IMR-90 (cell line): ENCODE measurements around the gene RNF217. TPM values are rescaled to one million over a fixed set of nuclear protein-coding genes. Genes with fewer than 3 reads are reported as not detected.

Experiments
- ATAC-seq: fragments of 200-7000 bp; cut with Tn5 transposase; 2 replicates; pipeline ENCODE4 v1.9.1; 2020; ENCODE audit warnings: low read depth, mild to moderate bottlenecking, moderate library complexity
- BruUV-seq: library from RNA; stranded (reverse); fragments of 400-500 nt; replicated peaks from 2 replicates; lab custom pipeline; 2021; lab: Mats Ljungman, UMichigan
- CTCF ChIA-PET: fragments of 300-600 bp; formaldehyde crosslinking; extraction: SDS; loops from one replicate; lab custom pipeline; 2021; ENCODE audit warnings: antibody characterized with exemption; lab: Yijun Ruan, JAX
- POLR2A ChIA-PET: fragments of 300-600 bp; sonication (Branson Sonifier 250); formaldehyde crosslinking; loops from one replicate; lab custom pipeline; 2022; ENCODE audit warnings: antibody characterized with exemption; ENCODE audit not compliant: unreplicated experiment; lab: Charles Lee
- DNase-seq: peaks from one replicate; pipeline ENCODE4 v3.0.0; 2013
- H2AFZ ChIP-seq: replicated peaks from 2 replicates; pipeline ENCODE3; 2013; ENCODE audit warnings: low read length, mild to moderate bottlenecking; ENCODE audit not compliant: poor library complexity
- H2AK5ac ChIP-seq: 2 replicates; pipeline ENCODE4 v1.6.1; 2013; ENCODE audit warnings: low read depth, low read length, inconsistent platforms
- H2AK9ac ChIP-seq: replicated peaks from 2 replicates; pipeline ENCODE3; 2013; ENCODE audit warnings: mild to moderate bottlenecking, low read depth, low read length, moderate library complexity; ENCODE audit not compliant: poor library complexity
- H2BK120ac ChIP-seq: 2 replicates; pipeline ENCODE4 v1.6.1; 2013; ENCODE audit warnings: low read depth, low read length, inconsistent platforms
- H2BK15ac ChIP-seq: 3 replicates; pipeline ENCODE4 v1.6.1; 2013; ENCODE audit warnings: low read depth, low read length, inconsistent platforms
- H2BK20ac ChIP-seq: 2 replicates; pipeline ENCODE4 v1.6.1; 2013; ENCODE audit warnings: low read depth, mild to moderate bottlenecking, inconsistent platforms, low read length, moderate library complexity
- H2BK5ac ChIP-seq: 2 replicates; pipeline ENCODE4 v1.6.1; 2013; ENCODE audit warnings: mild to moderate bottlenecking, low read depth, low read length, inconsistent platforms; ENCODE audit not compliant: poor library complexity, severe bottlenecking
- H3K14ac ChIP-seq: replicated peaks from 2 replicates; pipeline ENCODE4 v1.6.1; 2013; ENCODE audit warnings: low read depth, low read length, inconsistent platforms
- H3K18ac ChIP-seq: 2 replicates; pipeline ENCODE4 v1.6.1; 2013; ENCODE audit warnings: low read depth, low read length, control low read depth
- H3K23ac ChIP-seq: 2 replicates; pipeline ENCODE4 v1.6.1; 2013; ENCODE audit warnings: low read depth, low read length, inconsistent platforms
- H3K27ac ChIP-seq: 2 replicates; pipeline ENCODE4 v1.5.1; 2013; ENCODE audit warnings: mild to moderate bottlenecking, control low read depth, low read length; ENCODE audit not compliant: insufficient read depth
- H3K27me3 ChIP-seq: 2 replicates; pipeline ENCODE4 v1.6.1; 2013; ENCODE audit warnings: low read length; ENCODE audit not compliant: control insufficient read depth, insufficient read depth
- H3K36me3 ChIP-seq: 2 replicates; pipeline ENCODE4 v1.6.1; 2013; ENCODE audit warnings: low read length, mixed read lengths; ENCODE audit not compliant: control insufficient read depth, insufficient read depth
- H3K4ac ChIP-seq: 2 replicates; pipeline ENCODE4 v1.6.1; 2013; ENCODE audit warnings: low read depth, low read length, inconsistent platforms
- H3K4me1 ChIP-seq: 2 replicates; pipeline ENCODE4 v1.6.1; 2013; ENCODE audit warnings: low read length, mixed read lengths; ENCODE audit not compliant: control insufficient read depth, insufficient read depth
- H3K4me2 ChIP-seq: 2 replicates; pipeline ENCODE4 v1.6.1; 2013; ENCODE audit warnings: low read depth, mild to moderate bottlenecking, control low read depth, low read length, moderate library complexity
- H3K4me3 ChIP-seq: 2 replicates; pipeline ENCODE4 v1.5.1; 2013; ENCODE audit warnings: low read depth, mild to moderate bottlenecking, control low read depth, low read length, moderate library complexity; ENCODE audit not compliant: insufficient read depth
- H3K56ac ChIP-seq: 2 replicates; pipeline ENCODE4 v1.6.1; 2013; ENCODE audit warnings: low read length, inconsistent platforms; ENCODE audit not compliant: insufficient read depth; ENCODE audit errors: extremely low read depth
- H3K79me1 ChIP-seq, 2 experiments: 2 replicates each; pipeline ENCODE4 v1.6.1; 2013; ENCODE audit warnings: low read length in 2 of 2, inconsistent platforms in 1 of 2, low read depth in 1 of 2
- H3K9ac ChIP-seq: 2 replicates; pipeline ENCODE4 v1.6.1; 2013; ENCODE audit warnings: low read depth, low read length, control low read depth
- H3K9me1 ChIP-seq: 2 replicates; pipeline ENCODE4 v1.6.1; 2013; ENCODE audit warnings: low read length, inconsistent platforms; ENCODE audit not compliant: insufficient read depth
- H3K9me3 ChIP-seq: 2 replicates; pipeline ENCODE4 v1.6.1; 2013; ENCODE audit warnings: low read length; ENCODE audit not compliant: control insufficient read depth, insufficient read depth
- H4K20me1 ChIP-seq: 2 replicates; pipeline ENCODE4 v1.6.1; 2013; ENCODE audit warnings: low read length, inconsistent platforms; ENCODE audit not compliant: insufficient read depth
- H4K5ac ChIP-seq: 2 replicates; pipeline ENCODE4 v1.6.1; 2013; ENCODE audit warnings: mild to moderate bottlenecking, low read depth, low read length, control low read depth
- H4K8ac ChIP-seq, 2 experiments: 2 replicates each; pipeline ENCODE4 v1.6.1; 2013; ENCODE audit warnings: low read depth in 2 of 2, low read length in 2 of 2, control low read depth in 1 of 2, inconsistent platforms in 1 of 2
- H4K91ac ChIP-seq: 2 replicates; pipeline ENCODE4 v1.6.1; 2013; ENCODE audit warnings: low read depth, low read length, inconsistent platforms; ENCODE audit not compliant: insufficient read depth
- BHLHE40 ChIP-seq: fragments of 150-350 bp; IDR thresholded peaks from 2 replicates; pipeline ENCODE4 v1.6.1; 2016; ENCODE audit warnings: mild to moderate bottlenecking, low read depth, low read length
- CEBPB ChIP-seq: IDR thresholded peaks from 2 replicates; pipeline ENCODE4 v1.6.1; 2012; ENCODE audit warnings: low read depth, low read length, improper control_type of control experiment
- CHD1 ChIP-seq: IDR thresholded peaks from 2 replicates; pipeline ENCODE4 v1.6.1; 2012; ENCODE audit warnings: low read depth, low read length, improper control_type of control experiment
- CTCF ChIP-seq: conservative IDR thresholded peaks from 2 replicates; pipeline ENCODE4 v1.5.1; 2012; ENCODE audit warnings: mild to moderate bottlenecking, low read depth, low read length, improper control_type of control experiment
- ELK1 ChIP-seq: fragments of 150-350 bp; IDR thresholded peaks from 2 replicates; pipeline ENCODE4 v1.6.1; 2016; ENCODE audit warnings: low read depth, mild to moderate bottlenecking, low read length, moderate library complexity, borderline replicate concordance
- FOS ChIP-seq: fragments of 150-350 bp; IDR thresholded peaks from 2 replicates; pipeline ENCODE4 v1.6.1; 2016; ENCODE audit warnings: low read depth, low read length
- MAFK ChIP-seq: IDR thresholded peaks from 2 replicates; pipeline ENCODE4 v1.6.1; 2012; ENCODE audit warnings: low read depth, low read length, improper control_type of control experiment
- MAZ ChIP-seq: IDR thresholded peaks from 2 replicates; pipeline ENCODE4 v1.6.1; 2012; ENCODE audit warnings: low read depth, mild to moderate bottlenecking, low read length, improper control_type of control experiment, moderate library complexity, borderline replicate concordance
- MXI1 ChIP-seq: IDR thresholded peaks from 2 replicates; pipeline ENCODE4 v1.6.1; 2012; ENCODE audit warnings: low read depth, mild to moderate bottlenecking, low read length, moderate library complexity, borderline replicate concordance
- NFE2L2 ChIP-seq: fragments of 150-350 bp; IDR thresholded peaks from 2 replicates; pipeline ENCODE4 v1.6.1; 2016; ENCODE audit warnings: low read depth, mild to moderate bottlenecking, low read length
- POLR2A ChIP-seq: IDR thresholded peaks from 2 replicates; pipeline ENCODE4 v1.6.1; 2012; ENCODE audit warnings: mild to moderate bottlenecking, low read depth, low read length
- RAD21 ChIP-seq: IDR thresholded peaks from 2 replicates; pipeline ENCODE4 v1.6.1; 2012; ENCODE audit warnings: low read length, improper control_type of control experiment
- RCOR1 ChIP-seq: IDR thresholded peaks from 2 replicates; pipeline ENCODE4 v1.6.1; 2012; ENCODE audit warnings: mild to moderate bottlenecking, low read length, improper control_type of control experiment; ENCODE audit not compliant: insufficient replicate concordance
- RFX5 ChIP-seq: IDR thresholded peaks from 2 replicates; pipeline ENCODE4 v1.8.0; 2012; ENCODE audit warnings: low read depth, mild to moderate bottlenecking, low read length, moderate library complexity
- SMC3 ChIP-seq: fragments of 150-350 bp; IDR thresholded peaks from 2 replicates; pipeline ENCODE4 v1.6.1; 2016; ENCODE audit warnings: low read depth, mild to moderate bottlenecking, antibody characterized with exemption, low read length, moderate library complexity
- USF2 ChIP-seq: fragments of 150-350 bp; IDR thresholded peaks from 2 replicates; pipeline ENCODE4 v1.6.1; 2017; ENCODE audit warnings: mild to moderate bottlenecking, antibody characterized with exemption, low read length, low read depth
- WGBS, 2 experiments: methylation state at CpG; one replicate each; pipeline versions ENCODE4 v1.1.5 to v1.1.7; 2013; ENCODE audit warnings: missing lambda C conversion rate in 2 of 2; ENCODE audit not compliant: insufficient read length in 1 of 2; ENCODE audit errors: extremely low coverage in 2 of 2; 5-methylcytosine and 5-hydroxymethylcytosine counted together
- dilution Hi-C: fragments of 300-500 bp; cut with HindIII; formaldehyde crosslinking; loops from one replicate; pipeline ENCODE4 v1.14.3; 2018; ENCODE audit warnings: low sequenced_read_pairs; ENCODE audit not compliant: unreplicated experiment
- in situ Hi-C: fragments of 300-500 bp; cut with MboI; formaldehyde crosslinking; loops from 3 replicates; pipeline ENCODE4 v1.14.3; 2019; ENCODE audit warnings: low sequenced_read_pairs, inconsistent platforms, mixed read lengths
- intact Hi-C: fragments of 100-400 bp; cut with micrococcal nuclease; formaldehyde crosslinking; loops from 2 replicates; pipeline ENCODE4 v1.10.0; 2022
- polyA plus RNA-seq, 3 experiments: library from polyadenylated mRNA; depleted of rRNA; stranded (reverse); fragments of >200 nt; gene quantifications; 2 replicates each; pipeline ENCODE4 v1.2.3, GENCODE V29; 2012; ENCODE audit warnings: low replicate concordance in 1 of 3
- total RNA-seq: library from RNA; depleted of rRNA; stranded (reverse); fragments of >200 nt; gene quantifications from 2 replicates; pipeline ENCODE4 v1.2.3, GENCODE V29; 2012

Gene RNF217
- total and polyA plus RNA-seq, 2 of the 4 experiments (the other 2 are of a cell fraction) = 11.7 to 20.4 TPM

- no peak overlapping the region for H3K18ac ChIP-seq
- in situ Hi-C loops = loop anchor here (25.0 kb wide), 1 partner anchor 144 kb away; no protein-coding TSS in a partner anchor
- no peak overlapping the region for H3K27ac ChIP-seq
- no peak overlapping the region for H2BK120ac ChIP-seq
- H2AK5ac ChIP-seq = no peak overlapping the region
- H4K91ac ChIP-seq = no peak overlapping the region
- H3K9ac ChIP-seq = no peak overlapping the region
- no peak overlapping the region for H3K56ac ChIP-seq
- peaks cover 30 to 65% of the 10 kb centered on the region in 2 experiments for H3K79me1 ChIP-seq
- no peak overlapping the region for H3K23ac ChIP-seq
- H4K8ac ChIP-seq = 0 out of 4 replicates have a peak overlapping the region, but pooled peaks of 1 of the 2 experiments have one; percentile 26
- CTCF ChIA-PET = interaction anchor here (0.7 to 1.3 kb wide), 2 partner anchors 9 to 46 kb away, joined by 3 read pairs; no protein-coding TSS in a partner anchor
- intact Hi-C loops = no loop called here
- TF ChIP-seq CEBPB = no peak
- TF ChIP-seq USF2 = no peak
- no peak for TF ChIP-seq RAD21
- no peak for TF ChIP-seq MXI1
- TF ChIP-seq MAFK = no peak
- no peak for TF ChIP-seq RCOR1
- no peak for TF ChIP-seq CTCF
- TF ChIP-seq BHLHE40 = no peak
- TF ChIP-seq RFX5 = no peak
- no peak for TF ChIP-seq SMC3
- TF ChIP-seq FOS = no peak
- TF ChIP-seq MAZ = no peak
- TF ChIP-seq NFE2L2 = no peak
- TF ChIP-seq CHD1 = no peak
- no peak for TF ChIP-seq POLR2A
- no peak for TF ChIP-seq ELK1
- no peak overlapping the region for H3K4me3 ChIP-seq
- no peak overlapping the region for H4K5ac ChIP-seq
- H3K27me3 ChIP-seq = no peaks in the 10 kb centered on the region
- DNase-seq (peak; percentile 26), ATAC-seq (no peak)
- H3K9me1 ChIP-seq = no peaks in the 10 kb centered on the region; the same call in 1 of the 2 replicates
- no peak overlapping the region for H2BK15ac ChIP-seq
- no peak overlapping the region for H3K4ac ChIP-seq
- H3K4me2 ChIP-seq = no peak overlapping the region
- no peak overlapping the region for H2AFZ ChIP-seq
- no peak overlapping the region for H2BK20ac ChIP-seq
- H4K20me1 ChIP-seq = peaks cover 36% of the 10 kb centered on the region; the same call in 1 of the 2 replicates
- H3K14ac ChIP-seq = 0 out of 2 replicates have a peak overlapping the region, but pooled peaks have one; percentile 16
- no peaks in the 10 kb centered on the region for H3K9me3 ChIP-seq
- dilution Hi-C loops = no loop called here
- H2AK9ac ChIP-seq = no peak overlapping the region
- WGBS, 2 experiments = no CpG with 5 or more reads among the region's 1 CpG
- POLR2A ChIA-PET = interaction anchor here (0.6 kb wide), 1 partner anchor 131 kb away, joined by 11 read pairs; no protein-coding TSS in a partner anchor
- peaks cover 8% of the 10 kb centered on the region for H3K36me3 ChIP-seq
- no TSS peak for BruUV-seq
- peaks cover 9% of the 10 kb centered on the region; the same call in 1 of the 2 replicates for H3K4me1 ChIP-seq
- H2BK5ac ChIP-seq = peak overlapping the region; percentile 60
These were observed 6.2 kb downstream of the RNF217 start for GRCh38 chr6:124968401-124968800.
